Keratinocyte (primary cell): ENCODE measurements around the gene NHLH1.

Source experiments
- CTCF ChIP-seq, 3 experiments: IDR thresholded peaks in 1 of 3; conservative IDR thresholded peaks in 1 of 3; optimal IDR thresholded peaks in 1 of 3; 2 replicates in 2 of 3; 3 replicates in 1 of 3; pipeline versions ENCODE3 to v1.5.1; 2011; ENCODE audit warnings: low read length in 3 of 3, mild to moderate bottlenecking in 3 of 3, moderate library complexity in 2 of 3, control low read depth in 1 of 3, inconsistent platforms in 1 of 3; ENCODE audit not compliant: insufficient read depth in 2 of 3; ENCODE audit errors: extremely low read depth in 1 of 3
- EZH2 ChIP-seq: IDR thresholded peaks from one replicate; pipeline ENCODE4 v1.6.1; 2012; ENCODE audit warnings: inconsistent platforms, mild to moderate bottlenecking, low read length, moderate library complexity

GRCh38 chr1:160375788-160376524 lies 9.1 kb downstream of the NHLH1 start:
- TF ChIP-seq CTCF (optimal IDR thresholded peaks at IDR 0.05 in 1 of 3, IDR thresholded peaks at IDR 0.05 in 1 of 3, conservative IDR thresholded peaks at IDR 0.05 in 1 of 3; ENCODE audit: extremely low read depth in 1 of 3, insufficient read depth in 2 of 3, low read length in 3 of 3): no peak
- TF ChIP-seq EZH2: no peak
